ENCODE data around the gene TUBA1A. TPM values are rescaled to one million over a fixed set of nuclear protein-coding genes. Genes with fewer than 3 reads are reported as not detected.
"Not testable (repeated sequence)": the region's sequence is repeated elsewhere in the genome, so short reads cannot be mapped to it uniquely, and the experiment has no call there.

TUBA1A gene
- total RNA-seq, 2 donors from 2014 or later = 81.6 to 253 TPM

DNA sequence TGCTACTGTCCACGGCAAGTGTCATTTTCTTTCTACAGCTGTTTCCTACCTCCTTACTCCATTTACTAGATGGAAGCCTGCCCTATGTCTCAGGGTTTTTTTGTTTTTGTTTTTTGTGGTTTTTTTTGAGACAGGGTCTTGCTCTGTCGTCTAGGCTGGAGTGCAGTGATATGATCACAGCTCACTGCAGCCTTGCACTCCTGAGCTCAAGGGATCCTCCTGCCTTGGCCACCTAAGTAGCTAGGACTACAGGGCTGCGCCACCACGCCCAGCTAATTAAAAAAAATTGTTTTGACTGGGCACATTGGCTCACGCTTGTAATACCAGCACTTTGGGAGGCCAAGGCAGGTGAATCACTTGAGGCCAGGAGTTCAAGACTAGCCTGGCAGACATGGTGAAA, 14.7 kb downstream of the TUBA1A start:
- Histone ChIP-seq H3K36me3 (no peaks in the 10 kb centered on the region), H3K9me3 (no peaks in the 10 kb centered on the region), H3K4me1 (replicated peaks) (no peaks in the 10 kb centered on the region), H3K4me3 (no peak overlapping the region), H3K27ac (no peak overlapping the region), H3K27me3 (replicated peaks; ENCODE audit: insufficient read depth) (no peaks in the 10 kb centered on the region)
- no peak for TF ChIP-seq POLR2AphosphoS5 (IDR thresholded peaks at IDR 0.05)
- no peak for TF ChIP-seq POLR2A (IDR thresholded peaks at IDR 0.05)
- TF ChIP-seq, protein P1, sequence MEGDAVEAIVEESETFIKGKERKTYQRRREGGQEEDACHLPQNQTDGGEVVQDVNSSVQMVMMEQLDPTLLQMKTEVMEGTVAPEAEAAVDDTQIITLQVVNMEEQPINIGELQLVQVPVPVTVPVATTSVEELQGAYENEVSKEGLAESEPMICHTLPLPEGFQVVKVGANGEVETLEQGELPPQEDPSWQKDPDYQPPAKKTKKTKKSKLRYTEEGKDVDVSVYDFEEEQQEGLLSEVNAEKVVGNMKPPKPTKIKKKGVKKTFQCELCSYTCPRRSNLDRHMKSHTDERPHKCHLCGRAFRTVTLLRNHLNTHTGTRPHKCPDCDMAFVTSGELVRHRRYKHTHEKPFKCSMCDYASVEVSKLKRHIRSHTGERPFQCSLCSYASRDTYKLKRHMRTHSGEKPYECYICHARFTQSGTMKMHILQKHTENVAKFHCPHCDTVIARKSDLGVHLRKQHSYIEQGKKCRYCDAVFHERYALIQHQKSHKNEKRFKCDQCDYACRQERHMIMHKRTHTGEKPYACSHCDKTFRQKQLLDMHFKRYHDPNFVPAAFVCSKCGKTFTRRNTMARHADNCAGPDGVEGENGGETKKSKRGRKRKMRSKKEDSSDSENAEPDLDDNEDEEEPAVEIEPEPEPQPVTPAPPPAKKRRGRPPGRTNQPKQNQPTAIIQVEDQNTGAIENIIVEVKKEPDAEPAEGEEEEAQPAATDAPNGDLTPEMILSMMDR (IDR thresholded peaks at IDR 0.05) = no peak
- intact Hi-C loops (cut with DNase I) = no loop called here
- no peak for DNase-seq (ENCODE audit: low spot score)
- 83% methylated on average over 5 of the region's 5 CpGs for WGBS

DNA sequence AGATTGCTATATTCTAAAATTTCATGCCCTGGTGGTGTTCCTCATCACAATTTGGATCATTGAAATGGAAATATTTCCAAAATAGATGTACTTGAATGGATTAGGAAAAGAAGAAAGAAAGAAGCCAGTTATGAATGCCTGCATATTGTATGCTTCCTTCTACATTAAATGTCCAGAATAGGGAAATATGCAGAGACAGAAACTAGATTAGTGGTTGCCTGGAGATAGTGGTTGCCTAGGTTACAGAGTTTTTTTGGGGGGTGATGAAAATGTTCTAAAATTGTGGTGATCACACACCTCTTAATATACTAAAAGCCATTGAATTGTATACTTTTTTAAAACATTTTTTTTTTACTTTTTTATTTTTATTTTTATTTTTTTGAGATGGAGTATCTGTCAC, 18.0 kb downstream of the TUBA1A start:
- Histone ChIP-seq H3K36me3 (no peaks in the 10 kb centered on the region), H3K27me3 (replicated peaks; ENCODE audit: insufficient read depth) (no peaks in the 10 kb centered on the region), H3K4me3 (no peak overlapping the region), H3K4me1 (replicated peaks) (no peaks in the 10 kb centered on the region), H3K27ac (no peak overlapping the region), H3K9me3 (no peaks in the 10 kb centered on the region)
- no peak for DNase-seq (ENCODE audit: low spot score)
- TF ChIP-seq POLR2A (IDR thresholded peaks at IDR 0.05) = no peak
- TF ChIP-seq, protein P1 (IDR thresholded peaks at IDR 0.05) = no peak
- no peak for TF ChIP-seq POLR2AphosphoS5 (IDR thresholded peaks at IDR 0.05)
- intact Hi-C loops (cut with DNase I) = no loop called here

- H3K9me3 ChIP-seq = no peaks in the 10 kb centered on the region
Observed at GRCh38 chr12:49165114-49165513, 23.8 kb downstream of the TUBA1A start.

GRCh38 chr12:49161901-49162300, 27.0 kb downstream of the TUBA1A start:
- H3K9me3 ChIP-seq; H3K27me3 ChIP-seq (replicated peaks; ENCODE audit: insufficient read depth); H3K4me1 ChIP-seq (replicated peaks); H3K27ac ChIP-seq; intact Hi-C loops (cut with DNase I); H3K4me3 ChIP-seq; DNase-seq (ENCODE audit: low spot score); H3K36me3 ChIP-seq: not testable (repeated sequence)
- WGBS = 60% methylated on average over 4 of the region's 4 CpGs

More at GRCh38 chr12:49165114-49165513, 23.8 kb downstream of the TUBA1A start:
- Histone ChIP-seq H3K36me3 (no peaks in the 10 kb centered on the region), H3K4me1 (replicated peaks) (no peaks in the 10 kb centered on the region), H3K27ac (no peak overlapping the region), H3K4me3 (no peak overlapping the region), H3K27me3 (replicated peaks; ENCODE audit: insufficient read depth) (no peaks in the 10 kb centered on the region)
- intact Hi-C loops (cut with DNase I) = no loop called here
- WGBS = 86% methylated on average over 2 of the region's 2 CpGs
- TF ChIP-seq POLR2A (IDR thresholded peaks at IDR 0.05) (no peak), POLR2AphosphoS5 (IDR thresholded peaks at IDR 0.05) (no peak)
- TF ChIP-seq, protein P1 (IDR thresholded peaks at IDR 0.05) = no peak
- no peak for DNase-seq (ENCODE audit: low spot score)

GRCh38 chr12:49161092-49161795, 27.6 kb downstream of the TUBA1A start:
- Histone ChIP-seq H3K4me1 (replicated peaks) (no peaks in the 10 kb centered on the region), H3K27me3 (replicated peaks; ENCODE audit: insufficient read depth) (no peaks in the 10 kb centered on the region), H3K27ac (no peak overlapping the region), H3K36me3 (no peaks in the 10 kb centered on the region), H3K4me3 (no peak overlapping the region), H3K9me3 (no peaks in the 10 kb centered on the region)
- WGBS = 72% methylated on average over 6 of the region's 6 CpGs
- no peak for DNase-seq (ENCODE audit: low spot score)
- TF ChIP-seq POLR2AphosphoS5 (IDR thresholded peaks at IDR 0.05) = no peak
- TF ChIP-seq POLR2A (IDR thresholded peaks at IDR 0.05) = no peak
- TF ChIP-seq, protein P1 (IDR thresholded peaks at IDR 0.05) = no peak
- intact Hi-C loops (cut with DNase I) = no loop called here
